ENCODE data around the gene STAT2. TPM values are rescaled to one million over a fixed set of nuclear protein-coding genes. Genes with fewer than 3 reads are reported as not detected.

STAT2 gene
- total RNA-seq = 128 and 161 TPM in 2 replicates

DNA sequence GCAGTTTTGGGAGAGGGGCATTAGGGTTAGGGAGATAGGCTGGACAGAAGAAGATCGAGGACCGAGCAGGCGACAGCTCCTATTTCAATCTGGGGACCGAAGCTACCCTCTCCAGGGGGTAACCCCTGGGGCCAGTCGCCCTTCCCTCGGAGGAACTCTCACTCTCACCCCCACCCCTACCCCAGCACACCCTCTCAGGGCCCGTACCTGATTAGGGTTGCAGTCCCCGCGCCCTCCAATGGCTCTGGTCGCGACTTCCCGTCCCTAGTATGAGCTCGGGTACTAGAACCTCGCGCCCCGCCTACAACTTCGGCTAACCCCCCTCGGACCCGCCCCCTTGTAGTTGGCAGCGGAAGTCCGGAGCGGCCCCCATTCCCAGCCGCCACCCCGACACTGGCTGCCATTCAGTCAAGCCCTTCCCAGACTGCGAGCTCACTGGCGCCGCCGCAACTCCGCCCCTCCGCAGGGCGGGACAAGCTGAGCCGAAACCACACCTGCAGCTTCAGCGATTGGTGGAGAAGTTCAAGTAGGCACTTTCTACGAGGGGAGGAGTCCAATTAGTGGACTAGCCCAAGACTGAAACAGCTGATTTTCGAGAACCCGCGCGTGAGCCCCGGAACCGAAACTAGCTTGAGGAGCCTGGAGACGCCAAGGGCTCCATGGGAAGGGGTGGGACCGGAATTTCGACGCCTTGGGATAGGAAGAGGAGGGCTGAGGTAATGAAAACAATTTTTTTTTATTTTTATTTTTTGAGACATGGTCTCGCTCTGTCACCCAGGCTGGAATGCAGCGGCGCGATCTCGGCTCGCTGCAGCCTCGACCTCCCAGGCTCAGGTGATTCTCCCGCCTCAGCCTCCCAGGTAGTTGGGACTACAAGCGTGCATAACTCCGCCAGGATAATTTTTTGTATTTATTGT lies at the start of gene STAT2:
Gene STAT2, minus strand, starts transcription at position 257 of the 917 bp plus-strand sequence. CDS start 3,536 bp downstream, outside the sequence.

GRCh38 chr12:56362130-56363059 lies 2.5 kb upstream of the STAT2 start, which contains the start of gene APOF:
Gene APOF (minus strand): TSS chr12:56362857. CDS start chr12:56362745, 112 bp downstream.

GRCh38 chr12:56338308-56339157 lies 21.4 kb downstream of the STAT2 start, which contains the start of gene IL23A:
Gene IL23A (plus strand): TSS chr12:56338884. CDS start chr12:56339045, 161 bp downstream.

GRCh38 chr12:56333679-56334489 lies 26.0 kb downstream of the STAT2 start, which contains the start of gene PAN2:
Gene PAN2 (minus strand): TSS chr12:56334000. CDS start chr12:56333094, 906 bp downstream.

GRCh38 chr12:56315622-56316473 lies 44.1 kb downstream of the STAT2 start, which contains the start of gene CNPY2:
Gene CNPY2 (minus strand): TSS chr12:56315988. CDS start chr12:56315217, 771 bp downstream.

DNA sequence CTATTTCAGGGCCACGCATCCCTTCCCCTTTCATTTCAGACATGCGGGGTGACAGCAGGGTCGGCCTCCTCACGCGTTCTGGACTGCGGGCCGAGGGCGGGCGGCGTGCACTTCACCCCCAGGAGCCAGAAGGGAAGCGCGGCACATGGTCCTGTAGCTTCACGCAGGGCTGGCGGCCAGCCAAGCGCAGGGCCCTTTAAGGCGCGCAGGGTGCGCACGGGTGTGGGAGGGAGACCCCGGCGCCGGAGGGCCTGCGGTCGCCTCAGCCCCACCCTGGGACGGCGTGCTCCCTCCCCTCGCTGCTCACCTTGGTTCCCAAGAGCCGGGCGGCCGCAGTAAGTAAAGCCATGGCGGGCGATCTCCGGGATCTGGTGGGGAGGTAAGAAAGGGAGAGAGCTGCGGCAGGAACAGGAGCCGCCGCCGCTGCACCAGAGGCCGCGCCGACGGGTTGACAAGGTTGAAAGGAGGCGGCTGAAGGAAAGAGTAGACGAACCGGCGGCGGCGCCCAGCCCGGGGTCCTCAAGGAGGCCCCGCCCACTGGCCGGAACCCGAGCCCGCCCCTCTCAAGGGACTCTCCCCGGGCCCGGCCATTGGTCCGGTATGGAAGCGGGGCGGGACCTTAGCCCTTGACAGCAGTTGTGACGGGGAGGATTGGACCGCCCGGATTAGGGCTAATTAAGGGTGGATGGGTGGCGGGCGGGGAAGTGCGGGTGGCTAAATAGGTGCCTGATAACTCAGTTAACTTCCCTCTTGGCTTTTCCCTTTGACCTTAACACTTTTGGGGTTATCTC lies 59.9 kb downstream of the STAT2 start, which contains the start of gene CS:
Gene CS, minus strand, starts transcription at position 478 of the 791 bp plus-strand sequence. Its CDS starts 129 bp downstream, at position 349.

Other genes starting within 250 kb of the STAT2 start
- 4,540 and 5,963 TPM in 2 replicates for gene RPL41, start 243.5 kb downstream of the STAT2 start, total RNA-seq
- 2.2 and 3.4 TPM in 2 replicates for gene ZC3H10, start 241.8 kb downstream of the STAT2 start, total RNA-seq
- gene ESYT1, start 231.8 kb downstream of the STAT2 start, total RNA-seq = 104 and 207 TPM in 2 replicates
- 68.7 and 103 TPM in 2 replicates for gene MYL6B, start 207.5 kb downstream of the STAT2 start, total RNA-seq
- 1,218 and 3,228 TPM in 2 replicates for gene MYL6, start 201.7 kb downstream of the STAT2 start, total RNA-seq
- gene SMARCC2, start 170.6 kb downstream of the STAT2 start, total RNA-seq = 30.8 and 40.4 TPM in 2 replicates
- gene RNF41, start 138.2 kb downstream of the STAT2 start, total RNA-seq = 69.4 and 113 TPM in 2 replicates
- gene NABP2, start 135.8 kb downstream of the STAT2 start, total RNA-seq = 29.3 and 31.5 TPM in 2 replicates
- gene SLC39A5, start 130.1 kb downstream of the STAT2 start, total RNA-seq = not detected in 2 replicates
- 15.3 and 23.5 TPM in 2 replicates for gene ANKRD52, start 101.7 kb downstream of the STAT2 start, total RNA-seq
- gene COQ10A, start 93.2 kb downstream of the STAT2 start, total RNA-seq = 12.5 and 13.9 TPM in 2 replicates
- gene CS, start 59.8 kb downstream of the STAT2 start, total RNA-seq = 75.0 and 76.6 TPM in 2 replicates
- 77.7 and 92.1 TPM in 2 replicates for gene CNPY2, start 44.1 kb downstream of the STAT2 start, total RNA-seq
- gene PAN2, start 26.1 kb downstream of the STAT2 start, total RNA-seq = 14.1 and 19.2 TPM in 2 replicates
- not detected in 2 replicates for gene IL23A, start 21.2 kb downstream of the STAT2 start, total RNA-seq
- gene APOF, start 2.8 kb upstream of the STAT2 start, total RNA-seq = not detected in 2 replicates
- gene TIMELESS, start 89.3 kb upstream of the STAT2 start, total RNA-seq = 2.5 and 6.8 TPM in 2 replicates
- not detected in 2 replicates for gene MIP, start 94.5 kb upstream of the STAT2 start, total RNA-seq
- 0.51 and 1.3 TPM in 2 replicates for gene SPRYD4, start 108.5 kb upstream of the STAT2 start, total RNA-seq
- gene GLS2, start 128.1 kb upstream of the STAT2 start, total RNA-seq = not detected in 2 replicates
- gene RBMS2, start 161.7 kb upstream of the STAT2 start, total RNA-seq = 12.6 and 15.2 TPM in 2 replicates

All from pericardium fibroblast (primary cell).